Tibial nerve (tissue), 4 donors: ENCODE data around the gene WNK4.

Experiments
- CTCF ChIP-seq, 5 experiments: fragments of 200-600 bp in 3 of 5; fragments of 450-650 bp in 2 of 5; sonication (generic) in 3 of 5; IDR thresholded peaks; one replicate each; pipeline ENCODE4 v1.5.1; 2016 to 2019; ENCODE audit warnings: antibody characterized with exemption in 5 of 5, mild to moderate bottlenecking in 3 of 5, moderate library complexity in 2 of 5
- EP300 ChIP-seq, 2 donors: sonication (generic); formaldehyde crosslinking; IDR thresholded peaks; one replicate each; pipeline ENCODE4 v1.6.1; 2017; ENCODE audit warnings: antibody characterized with exemption in 2 of 2, mild to moderate bottlenecking in 1 of 2
- POLR2A ChIP-seq, 2 donors: fragments of 450-650 bp; IDR thresholded peaks; one replicate each; pipeline ENCODE4 v1.6.1; 2017; ENCODE audit warnings: antibody characterized with exemption in 2 of 2, mild to moderate bottlenecking in 2 of 2, moderate library complexity in 2 of 2

- TF ChIP-seq POLR2A (IDR thresholded peaks at IDR 0.05) = no peak
- TF ChIP-seq CTCF (IDR thresholded peaks at IDR 0.05) = no peak
- no peak for TF ChIP-seq EP300 (IDR thresholded peaks at IDR 0.05)
These were observed 4.8 kb upstream of the WNK4 start for GRCh38 chr17:42775534-42776098.
